GM12892 (cell line): ENCODE measurements around the gene ZNF536.

Source experiments
- POLR2A ChIP-seq: IDR thresholded peaks from 2 replicates; pipeline ENCODE4 v1.6.1; 2011; ENCODE audit warnings: low read depth, low read length, control low read depth
- POLR2AphosphoS5 ChIP-seq: IDR thresholded peaks from 2 replicates; pipeline ENCODE4 v1.6.1; 2011; ENCODE audit warnings: low read depth, low read length, control low read depth
- TAF1 ChIP-seq: IDR thresholded peaks from 2 replicates; pipeline ENCODE4 v1.6.1; 2011; ENCODE audit warnings: low read depth, mild to moderate bottlenecking, control low read depth, low read length, borderline replicate concordance

- TF ChIP-seq TAF1 (no peak), POLR2A (no peak), POLR2AphosphoS5 (no peak)
Observed at GRCh38 chr19:30565636-30566035, 193.5 kb downstream of the ZNF536 start.
